ENCODE data around the gene RPS26. TPM values are rescaled to one million over a fixed set of nuclear protein-coding genes. Genes with fewer than 3 reads are reported as not detected.
A peak's percentile ranks its signal among the peaks of the same experiment; 100 is the strongest.
"Not testable (repeated sequence)": the region's sequence is repeated elsewhere in the genome, so short reads cannot be mapped to it uniquely, and the experiment has no call there.

The RPS26 gene
- total RNA-seq, 6 experiments from 2014 or later = 40.7 to 151 (median 52.1) TPM

GRCh38 chr12:55997535-55997859 lies 44.2 kb upstream of the RPS26 start:
- DNase-seq = no peak
- Mint-ChIP-seq H3K27ac (peak overlapping the region; percentile 77), H3K27me3 (ENCODE audit: insufficient read depth) (no peaks in the 10 kb centered on the region), H3K4me1 (ENCODE audit: low read depth) (peaks cover 18% of the 10 kb centered on the region), H3K4me3 (peak overlapping the region; percentile 100), H3K36me3 (ENCODE audit: low read depth) (peaks cover 4% of the 10 kb centered on the region), H3K9me3 (no peaks in the 10 kb centered on the region)
- TF ChIP-seq CTCF (IDR thresholded peaks at IDR 0.05) = no peak

- Mint-ChIP-seq H3K36me3 (ENCODE audit: low read depth) (peaks cover 11% of the 10 kb centered on the region), H3K4me1 (ENCODE audit: low read depth) (peaks cover 18% of the 10 kb centered on the region)
- not testable (repeated sequence) for H3K4me3 Mint-ChIP-seq; H3K27me3 Mint-ChIP-seq (ENCODE audit: insufficient read depth); DNase-seq; H3K9me3 Mint-ChIP-seq; H3K27ac Mint-ChIP-seq
Measured at GRCh38 chr12:55999522-55999921, 42.2 kb upstream of the RPS26 start.

- H3K4me3 Mint-ChIP-seq; H3K9me3 Mint-ChIP-seq; H3K27me3 Mint-ChIP-seq (ENCODE audit: insufficient read depth); DNase-seq; H3K27ac Mint-ChIP-seq: not testable (repeated sequence)
- Mint-ChIP-seq H3K4me1 (ENCODE audit: low read depth) (peaks cover 18% of the 10 kb centered on the region), H3K36me3 (ENCODE audit: low read depth) (peaks cover 12% of the 10 kb centered on the region)
Measured at GRCh38 chr12:55999999-56000540, 41.6 kb upstream of the RPS26 start.

GRCh38 chr12:56001487-56002100 lies 40.1 kb upstream of the RPS26 start:
- H3K27ac Mint-ChIP-seq = no peak overlapping the region
- DNase-seq = no peak
- no peak overlapping the region for H3K4me3 Mint-ChIP-seq
- H3K36me3 Mint-ChIP-seq (ENCODE audit: low read depth) = peaks cover 12% of the 10 kb centered on the region
- peaks cover 9% of the 10 kb centered on the region for H3K4me1 Mint-ChIP-seq (ENCODE audit: low read depth)
- TF ChIP-seq CTCF (IDR thresholded peaks at IDR 0.05) = no peak
- no peaks in the 10 kb centered on the region for H3K9me3 Mint-ChIP-seq
- no peaks in the 10 kb centered on the region for H3K27me3 Mint-ChIP-seq (ENCODE audit: insufficient read depth)

GRCh38 chr12:56003376-56003775 lies 38.3 kb upstream of the RPS26 start:
- DNase-seq; H3K27me3 Mint-ChIP-seq (ENCODE audit: insufficient read depth); H3K27ac Mint-ChIP-seq; H3K9me3 Mint-ChIP-seq; H3K4me3 Mint-ChIP-seq: not testable (repeated sequence)
- peaks cover 12% of the 10 kb centered on the region for H3K36me3 Mint-ChIP-seq (ENCODE audit: low read depth)
- peaks cover 12% of the 10 kb centered on the region for H3K4me1 Mint-ChIP-seq (ENCODE audit: low read depth)

GRCh38 chr12:56004211-56004610 lies 37.5 kb upstream of the RPS26 start:
- Mint-ChIP-seq H3K27me3 (ENCODE audit: insufficient read depth) (peaks cover 1% of the 10 kb centered on the region; the same call in 1 of the 2 replicates), H3K4me3 (no peak overlapping the region), H3K27ac (no peak overlapping the region), H3K36me3 (ENCODE audit: low read depth) (peaks cover 12% of the 10 kb centered on the region), H3K4me1 (ENCODE audit: low read depth) (peaks cover 18% of the 10 kb centered on the region), H3K9me3 (no peaks in the 10 kb centered on the region)
- DNase-seq = no peak
- TF ChIP-seq CTCF (IDR thresholded peaks at IDR 0.05) = no peak

GRCh38 chr12:56007564-56008559 lies 33.9 kb upstream of the RPS26 start:
- Mint-ChIP-seq H3K27me3 (ENCODE audit: insufficient read depth) (peaks cover 1% of the 10 kb centered on the region; the same call in 1 of the 2 replicates), H3K4me3 (peak overlapping the region; percentile 88), H3K27ac (peak overlapping the region; percentile 81), H3K36me3 (ENCODE audit: low read depth) (peaks cover 12% of the 10 kb centered on the region), H3K9me3 (no peaks in the 10 kb centered on the region), H3K4me1 (ENCODE audit: low read depth) (peaks cover 19% of the 10 kb centered on the region)
- no peak for DNase-seq
- no peak; the same call in 1 of the 2 replicates for TF ChIP-seq CTCF (IDR thresholded peaks at IDR 0.05)
